Activated CD4-positive, alpha-beta T cell treated with anti-CD3 and anti-CD28 coated beads, Interleukin-2, amount 50 U/mL, for 24 hours (primary cell): ENCODE results near the gene SLC7A14.
A peak's percentile ranks its signal among the peaks of the same experiment; 100 is the strongest.

Experiments used
- DNase-seq, 2 donors: peaks; one replicate each; pipeline ENCODE4 v3.0.0-alpha.2; 2020; ENCODE audit warnings: low read depth in 1 of 2, low spot score in 1 of 2

SLC7A14 gene

GRCh38 chr3:170431054-170431453, 154.8 kb downstream of the SLC7A14 start:
- DNase-seq, result no peak

DNA sequence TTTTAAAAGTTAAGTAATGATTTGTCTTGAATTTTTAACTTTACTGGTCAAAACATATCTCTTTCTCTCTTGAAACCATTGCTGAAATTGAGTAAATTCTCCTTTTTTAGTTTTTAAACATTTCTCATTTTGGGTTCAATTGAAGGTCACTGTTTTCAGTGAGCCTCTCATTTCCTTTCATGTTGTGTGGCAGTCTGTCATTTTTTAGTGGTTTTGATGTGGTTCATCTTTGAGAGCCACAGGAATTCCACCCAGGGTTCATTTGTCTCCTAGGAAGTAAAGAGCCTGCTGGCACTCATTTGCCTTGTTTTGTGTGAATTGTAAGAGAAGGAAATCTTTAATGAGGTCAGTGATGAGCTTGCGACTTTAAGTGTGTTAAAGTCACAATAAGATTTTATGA, 156.8 kb downstream of the SLC7A14 start:
- no peak for DNase-seq

DNA sequence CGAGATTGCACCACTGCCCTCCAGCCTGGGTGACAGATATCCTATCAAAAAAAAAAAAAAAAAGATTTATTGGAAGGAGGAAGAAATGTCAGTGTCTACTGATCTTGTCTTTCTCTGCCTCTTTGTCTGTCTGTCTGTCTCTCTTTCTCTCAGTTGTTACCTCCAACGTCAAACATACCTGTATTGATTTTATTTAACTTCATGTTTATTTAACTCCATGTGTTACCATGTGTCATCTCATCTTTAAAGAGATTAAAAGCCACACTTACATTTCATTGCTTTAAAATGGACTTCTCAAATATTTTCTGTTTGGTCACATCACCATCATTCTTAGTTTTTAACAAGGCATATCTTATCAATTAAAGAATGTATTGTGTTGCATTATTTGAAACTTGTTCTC, 157.8 kb downstream of the SLC7A14 start:
- no peak for DNase-seq

- no peak for DNase-seq
Measured at GRCh38 chr3:170426240-170426797, 159.6 kb downstream of the SLC7A14 start.

- DNase-seq, result no peak
Measured at GRCh38 chr3:170425491-170426239, 160.2 kb downstream of the SLC7A14 start.

GRCh38 chr3:170424879-170425278, 161.0 kb downstream of the SLC7A14 start:
- DNase-seq, result no peak

DNA sequence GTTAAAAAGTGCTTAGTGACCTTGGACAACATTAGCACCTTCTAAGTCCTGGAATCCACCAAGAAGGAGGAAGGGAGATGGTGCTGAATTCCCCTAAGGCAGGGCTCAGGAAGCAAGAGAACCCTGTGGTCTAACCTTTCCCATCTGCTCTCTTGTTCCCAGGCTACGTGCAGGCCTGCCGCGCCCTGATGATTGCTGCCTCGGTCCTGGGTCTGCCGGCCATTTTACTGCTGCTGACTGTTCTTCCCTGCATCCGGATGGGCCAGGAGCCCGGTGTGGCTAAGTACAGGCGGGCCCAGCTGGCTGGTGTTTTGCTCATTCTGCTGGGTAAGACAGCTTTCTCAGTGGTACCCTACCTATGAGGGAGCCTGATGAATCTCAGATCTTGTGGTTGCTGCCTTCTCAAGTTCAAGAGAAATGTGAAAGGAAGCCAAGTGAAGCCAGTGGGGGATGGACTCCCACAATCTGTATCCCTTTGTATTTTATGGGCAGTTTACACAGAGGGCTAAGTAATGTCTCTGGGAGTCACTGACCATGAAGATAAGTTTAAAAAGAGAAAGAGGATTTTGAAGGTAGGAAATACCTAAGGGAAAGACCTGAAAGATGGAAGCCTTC, 162.8 kb downstream of the SLC7A14 start:
- no peak for DNase-seq

GRCh38 chr3:170421758-170422157, 164.1 kb downstream of the SLC7A14 start:
- no peak for DNase-seq

GRCh38 chr3:170421111-170421641, 164.7 kb downstream of the SLC7A14 start:
- DNase-seq, result no peak

GRCh38 chr3:170420307-170420821, 165.5 kb downstream of the SLC7A14 start:
- no peak for DNase-seq

DNA sequence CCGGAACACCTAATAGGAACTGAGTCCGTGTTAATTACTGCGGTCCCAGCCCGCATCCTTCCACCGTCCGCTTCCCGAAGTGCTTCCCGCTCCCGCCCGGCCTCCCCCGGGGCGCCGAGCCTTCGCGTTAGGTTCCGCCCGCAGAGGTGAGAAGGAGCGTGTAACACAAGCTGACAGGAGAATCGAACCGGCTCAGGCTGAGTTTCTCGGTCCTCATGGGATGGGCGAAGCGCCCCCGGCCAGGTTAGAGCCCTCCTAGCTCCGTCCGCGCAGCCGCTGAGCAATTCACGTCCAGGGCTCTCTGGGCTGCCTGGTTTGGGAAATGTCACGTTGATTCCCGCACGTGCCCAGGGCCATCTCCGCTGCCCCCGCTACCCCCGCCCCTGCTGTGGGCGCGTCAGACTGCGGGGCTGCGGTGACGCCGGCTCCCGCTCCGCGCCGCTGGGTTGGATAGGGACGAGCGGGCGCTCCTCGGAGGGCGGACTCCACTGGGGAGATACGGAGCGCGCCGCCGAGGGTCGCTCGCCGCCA, 166.3 kb downstream of the SLC7A14 start:
- no peak for DNase-seq

- no peak for DNase-seq
Measured at GRCh38 chr3:170418422-170419398, 167.2 kb downstream of the SLC7A14 start, which contains the start of gene CLDN11. Gene CLDN11 (plus strand): TSS chr3:170418868. CDS start chr3:170419067, 199 bp downstream.

DNA sequence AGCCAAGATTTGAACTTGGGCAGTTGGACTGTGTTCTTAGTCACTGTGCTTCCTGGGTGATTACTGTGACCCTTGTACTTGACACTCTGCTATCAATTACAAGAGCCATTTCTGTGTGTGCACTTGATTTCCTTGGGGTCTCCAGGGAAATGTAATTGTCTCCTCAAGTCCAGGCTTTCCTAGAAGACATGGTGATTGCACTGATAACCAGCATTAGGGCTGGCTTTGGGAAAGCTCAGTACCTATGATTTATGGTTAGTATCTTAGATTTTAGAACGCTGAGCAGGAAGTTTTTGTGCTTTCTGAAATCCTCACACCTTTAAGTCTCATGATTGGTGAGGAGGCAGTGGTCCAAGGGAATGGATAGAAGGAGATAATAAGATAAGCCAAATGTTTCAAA, 168.8 kb downstream of the SLC7A14 start:
- no peak for DNase-seq

DNA sequence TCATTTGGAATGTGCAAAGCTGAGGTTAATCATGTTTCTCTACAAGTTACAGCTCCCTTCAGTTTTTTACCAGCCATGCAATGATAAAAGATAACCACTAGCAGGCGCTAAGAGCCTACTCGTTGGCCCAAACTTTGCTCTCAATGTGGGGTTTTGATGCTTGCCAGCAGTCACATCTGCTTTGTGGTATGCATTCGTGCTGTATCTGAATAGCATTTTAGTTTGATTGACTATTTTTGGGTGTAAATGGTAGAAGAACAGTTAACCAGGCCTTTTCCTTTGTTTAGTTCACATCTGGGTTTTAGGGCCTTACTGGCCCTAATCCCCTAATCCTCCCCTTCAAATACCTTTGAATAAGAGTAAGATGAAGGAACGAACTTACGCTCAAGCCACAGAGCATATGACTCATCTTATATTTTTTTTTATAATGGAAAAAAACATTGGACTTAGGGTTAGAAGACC, 171.6 kb downstream of the SLC7A14 start:
- DNase-seq, result peak in 1 of 2 donors; percentile 26

DNA sequence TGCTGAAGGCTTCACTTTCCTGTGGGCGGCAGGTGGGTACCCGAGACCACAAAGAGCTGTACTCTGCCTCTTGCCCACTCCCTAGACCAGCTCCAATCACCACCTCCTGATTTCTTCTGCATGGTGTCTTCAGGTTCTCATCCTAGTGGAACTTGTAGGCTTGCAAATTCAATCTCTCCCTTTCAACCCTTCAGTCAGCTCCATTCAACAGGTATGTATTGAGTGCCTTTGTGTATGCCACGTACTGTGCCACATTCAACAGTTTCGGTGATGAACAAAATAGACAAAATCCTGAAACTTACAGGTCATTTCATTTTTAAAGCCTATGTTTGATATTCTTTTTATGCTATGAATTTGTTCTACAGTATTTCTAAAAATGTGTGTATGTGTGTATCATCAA, 172.6 kb downstream of the SLC7A14 start:
- no peak for DNase-seq

- DNase-seq, result no peak
Measured at GRCh38 chr3:170410428-170411029, 175.3 kb downstream of the SLC7A14 start.
